Measurements from ENCODE around the gene NKIRAS1.

Gene NKIRAS1

DNA sequence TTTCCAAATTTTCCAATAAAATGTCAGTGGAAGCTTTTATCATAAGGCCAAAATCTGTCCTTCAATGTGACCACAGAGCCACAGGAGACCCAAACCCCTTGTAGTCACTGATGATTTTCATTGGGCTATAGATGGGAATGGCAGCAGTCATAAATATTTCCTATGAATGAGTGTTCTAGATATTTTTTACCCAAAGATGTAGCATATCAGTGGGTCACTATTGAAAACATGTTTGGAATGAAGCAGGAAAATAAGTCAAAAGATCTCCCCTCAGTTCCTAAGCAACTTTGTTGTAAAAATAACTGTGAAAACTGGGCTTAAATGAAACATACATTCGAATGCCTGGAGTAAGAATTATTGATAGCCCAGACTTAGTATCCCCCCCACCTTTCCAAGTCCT, 49.0 kb downstream of the NKIRAS1 start:
- TF ChIP-seq EZH2 (IDR thresholded peaks at IDR 0.05; ENCODE audit: borderline replicate concordance, low read depth, low read length, severe bottlenecking) = no peak
- TF ChIP-seq, protein P1, sequence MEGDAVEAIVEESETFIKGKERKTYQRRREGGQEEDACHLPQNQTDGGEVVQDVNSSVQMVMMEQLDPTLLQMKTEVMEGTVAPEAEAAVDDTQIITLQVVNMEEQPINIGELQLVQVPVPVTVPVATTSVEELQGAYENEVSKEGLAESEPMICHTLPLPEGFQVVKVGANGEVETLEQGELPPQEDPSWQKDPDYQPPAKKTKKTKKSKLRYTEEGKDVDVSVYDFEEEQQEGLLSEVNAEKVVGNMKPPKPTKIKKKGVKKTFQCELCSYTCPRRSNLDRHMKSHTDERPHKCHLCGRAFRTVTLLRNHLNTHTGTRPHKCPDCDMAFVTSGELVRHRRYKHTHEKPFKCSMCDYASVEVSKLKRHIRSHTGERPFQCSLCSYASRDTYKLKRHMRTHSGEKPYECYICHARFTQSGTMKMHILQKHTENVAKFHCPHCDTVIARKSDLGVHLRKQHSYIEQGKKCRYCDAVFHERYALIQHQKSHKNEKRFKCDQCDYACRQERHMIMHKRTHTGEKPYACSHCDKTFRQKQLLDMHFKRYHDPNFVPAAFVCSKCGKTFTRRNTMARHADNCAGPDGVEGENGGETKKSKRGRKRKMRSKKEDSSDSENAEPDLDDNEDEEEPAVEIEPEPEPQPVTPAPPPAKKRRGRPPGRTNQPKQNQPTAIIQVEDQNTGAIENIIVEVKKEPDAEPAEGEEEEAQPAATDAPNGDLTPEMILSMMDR (IDR thresholded peaks at IDR 0.05; ENCODE audit: borderline replicate concordance, extremely low read depth, low read length, poor library complexity, severe bottlenecking) = no peak
- no peak overlapping the region for H2AFZ ChIP-seq (ENCODE audit: low read depth, low read length)
- ATAC-seq (ENCODE audit: insufficient read depth, low read depth) = no peak

DNA sequence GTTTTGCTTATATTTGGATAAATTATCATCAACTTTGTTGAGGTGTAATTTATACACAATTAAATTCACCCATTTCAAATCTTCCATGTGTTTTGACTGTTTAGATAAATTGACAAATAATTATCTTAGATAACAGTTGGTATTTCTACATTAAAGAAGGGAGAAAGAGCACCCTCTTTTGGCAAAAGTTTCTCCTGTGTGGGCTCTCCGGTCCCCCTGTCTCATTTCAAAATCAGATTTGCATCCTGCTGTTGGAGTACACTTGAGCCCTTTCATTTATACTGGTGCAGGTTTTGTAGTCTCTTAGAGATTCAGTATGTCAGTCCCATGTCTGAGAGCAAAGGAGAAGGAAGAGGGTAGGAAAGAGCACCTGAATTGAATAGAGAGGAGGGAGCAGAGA, 49.4 kb downstream of the NKIRAS1 start:
- H3K27me3 ChIP-seq (ENCODE audit: insufficient read depth, low read length, poor library complexity) = no peaks in the 10 kb centered on the region
- TF ChIP-seq, protein P1 (IDR thresholded peaks at IDR 0.05; ENCODE audit: borderline replicate concordance, extremely low read depth, low read length, poor library complexity, severe bottlenecking) = peak; percentile 30
- no peak for TF ChIP-seq EZH2 (IDR thresholded peaks at IDR 0.05; ENCODE audit: borderline replicate concordance, low read depth, low read length, severe bottlenecking)
- ATAC-seq (ENCODE audit: insufficient read depth, low read depth) = no peak
- H3K4me3 ChIP-seq (ENCODE audit: low read depth in 1 of 2, low read length in 2 of 2) = no peak overlapping the region
- no peaks in the 10 kb centered on the region for H3K9me3 ChIP-seq (ENCODE audit: insufficient read depth, low read length, severe bottlenecking)
- H3K27ac ChIP-seq (ENCODE audit: low read length) = no peak overlapping the region
- DNase-seq = no peak
- no peak overlapping the region for H3K4me2 ChIP-seq (ENCODE audit: insufficient read depth, low read length)
- H4K20me1 ChIP-seq (ENCODE audit: insufficient read depth, low read length) = peaks cover 26% of the 10 kb centered on the region
- no peak overlapping the region for H2AFZ ChIP-seq (ENCODE audit: low read depth, low read length)
- peaks cover 41% of the 10 kb centered on the region for H3K79me2 ChIP-seq (ENCODE audit: insufficient read depth, low read length)
- H3K4me1 ChIP-seq (ENCODE audit: insufficient read depth, low read length) = no peaks in the 10 kb centered on the region
- H3K36me3 ChIP-seq (ENCODE audit: insufficient read depth, low read length) = no peaks in the 10 kb centered on the region
- H3K9ac ChIP-seq (ENCODE audit: low read depth, low read length) = no peak overlapping the region

More for the DNA sequence above, 49.0 kb downstream of the NKIRAS1 start:
- no peak overlapping the region for H3K9ac ChIP-seq (ENCODE audit: low read depth, low read length)
- no peak overlapping the region for H3K4me3 ChIP-seq (ENCODE audit: low read depth in 1 of 2, low read length in 2 of 2)
- no peaks in the 10 kb centered on the region for H3K4me1 ChIP-seq (ENCODE audit: insufficient read depth, low read length)
- H3K4me2 ChIP-seq (ENCODE audit: insufficient read depth, low read length) = no peak overlapping the region
- H4K20me1 ChIP-seq (ENCODE audit: insufficient read depth, low read length) = peaks cover 26% of the 10 kb centered on the region
- H3K79me2 ChIP-seq (ENCODE audit: insufficient read depth, low read length) = peaks cover 38% of the 10 kb centered on the region
- no peaks in the 10 kb centered on the region for H3K9me3 ChIP-seq (ENCODE audit: insufficient read depth, low read length, severe bottlenecking)
- H3K27me3 ChIP-seq (ENCODE audit: insufficient read depth, low read length, poor library complexity) = no peaks in the 10 kb centered on the region
- no peaks in the 10 kb centered on the region for H3K36me3 ChIP-seq (ENCODE audit: insufficient read depth, low read length)
- DNase-seq = no peak
- H3K27ac ChIP-seq (ENCODE audit: low read length) = no peak overlapping the region

DNA sequence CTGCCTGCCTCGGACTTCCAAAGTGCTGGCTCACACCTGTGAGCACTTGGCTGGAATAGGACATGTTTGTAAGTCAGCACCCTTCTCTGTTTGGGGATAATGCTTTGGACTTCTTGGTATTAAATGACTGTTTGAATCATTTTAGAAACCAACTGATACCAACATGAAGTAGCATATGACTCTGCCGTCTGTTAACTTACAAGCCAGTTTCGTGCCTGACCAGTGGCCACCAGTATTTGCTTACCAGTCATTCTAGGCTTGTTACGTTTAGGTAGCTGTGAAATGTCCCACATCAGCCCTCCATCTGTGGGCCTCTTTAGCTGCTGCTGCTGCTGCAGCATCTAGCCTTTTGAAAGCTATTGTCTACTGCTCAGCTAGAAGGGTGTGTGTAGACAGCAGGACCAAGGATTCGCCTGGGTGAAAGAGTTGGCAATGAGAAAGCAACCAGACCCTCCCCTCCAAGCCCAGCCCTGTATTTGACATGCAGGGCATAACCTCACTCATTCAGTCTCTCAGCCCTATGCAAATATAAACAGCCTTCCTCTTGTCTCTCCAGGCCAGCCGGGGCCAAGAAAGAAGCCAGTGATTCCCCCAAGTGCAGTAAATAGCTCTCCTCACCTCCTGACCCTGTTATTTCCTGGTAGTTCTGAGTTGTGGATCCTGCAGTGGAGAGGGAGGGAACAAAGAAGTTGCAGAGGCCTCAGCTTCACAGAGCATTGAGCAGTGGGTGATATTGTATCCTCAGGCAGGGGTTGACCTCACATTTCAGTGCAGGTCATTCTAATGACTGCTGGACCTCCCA, 51.0 kb downstream of the NKIRAS1 start:
- Histone ChIP-seq H3K4me1 (ENCODE audit: insufficient read depth, low read length) (no peaks in the 10 kb centered on the region), H4K20me1 (ENCODE audit: insufficient read depth, low read length) (peaks cover 33% of the 10 kb centered on the region), H3K4me2 (ENCODE audit: insufficient read depth, low read length) (no peak overlapping the region), H3K27me3 (ENCODE audit: insufficient read depth, low read length, poor library complexity) (no peaks in the 10 kb centered on the region), H3K36me3 (ENCODE audit: insufficient read depth, low read length) (peaks cover 9% of the 10 kb centered on the region), H2AFZ (ENCODE audit: low read depth, low read length) (no peak overlapping the region), H3K27ac (ENCODE audit: low read length) (no peak overlapping the region), H3K79me2 (ENCODE audit: insufficient read depth, low read length) (peaks cover 57% of the 10 kb centered on the region), H3K4me3 (ENCODE audit: low read depth in 1 of 2, low read length in 2 of 2) (no peak overlapping the region), H3K9ac (ENCODE audit: low read depth, low read length) (no peak overlapping the region), H3K9me3 (ENCODE audit: insufficient read depth, low read length, severe bottlenecking) (no peaks in the 10 kb centered on the region)
- DNase-seq (no peak), ATAC-seq (ENCODE audit: insufficient read depth, low read depth) (no peak)
- TF ChIP-seq, protein P1 (IDR thresholded peaks at IDR 0.05; ENCODE audit: borderline replicate concordance, extremely low read depth, low read length, poor library complexity, severe bottlenecking) = no peak
- no peak for TF ChIP-seq EZH2 (IDR thresholded peaks at IDR 0.05; ENCODE audit: borderline replicate concordance, low read depth, low read length, severe bottlenecking)
